NK-92 (cell line): ENCODE results near the gene NNT.
"Not testable (repeated sequence)": the region's sequence is repeated elsewhere in the genome, so short reads cannot be mapped to it uniquely, and the experiment has no call there.

Experiments used
- DNase-seq: peaks from one replicate; lab custom pipeline; 2025; ENCODE audit not compliant: unreplicated experiment; lab: John Stamatoyannopoulos, UW

NNT gene

GRCh38 chr5:43602461-43603343 is at the start of gene NNT:
Gene NNT, plus strand, starts transcription at chr5:43603180. Its CDS starts 6,016 bp downstream, at chr5:43609196.
- no peak for DNase-seq

- no peak for DNase-seq
These were observed 49.6 kb upstream of the NNT start for GRCh38 chr5:43553381-43553780.

GRCh38 chr5:43554497-43554896 is 48.5 kb upstream of the NNT start:
- DNase-seq: no peak

- DNase-seq: no peak
These were observed 46.9 kb upstream of the NNT start for GRCh38 chr5:43555895-43556606.

- not testable (repeated sequence) for DNase-seq
These were observed 46.4 kb upstream of the NNT start for GRCh38 chr5:43556607-43556856.

- no peak for DNase-seq
These were observed 46.0 kb upstream of the NNT start, which contains the start of gene PAIP1 for GRCh38 chr5:43556857-43557542. Gene PAIP1, minus strand, starts transcription at chr5:43557077. Its CDS starts 231 bp downstream, at chr5:43556846.

- no peak for DNase-seq
These were observed 42.9 kb upstream of the NNT start for GRCh38 chr5:43560128-43560527.

GRCh38 chr5:43561356-43561755 is 41.6 kb upstream of the NNT start:
- no peak for DNase-seq

GRCh38 chr5:43563321-43563720 is 39.7 kb upstream of the NNT start:
- DNase-seq: no peak

GRCh38 chr5:43564289-43564850 is 38.6 kb upstream of the NNT start:
- DNase-seq: no peak

GRCh38 chr5:43565043-43565442 is 37.9 kb upstream of the NNT start:
- DNase-seq: no peak

- DNase-seq: no peak
These were observed 35.0 kb upstream of the NNT start for GRCh38 chr5:43567967-43568366.

- DNase-seq: no peak
These were observed 33.7 kb upstream of the NNT start for GRCh38 chr5:43569236-43569746.

GRCh38 chr5:43570450-43571158 is 32.4 kb upstream of the NNT start:
- DNase-seq: no peak

- DNase-seq: no peak
These were observed 31.7 kb upstream of the NNT start for GRCh38 chr5:43571237-43571636.

GRCh38 chr5:43572357-43572756 is 30.6 kb upstream of the NNT start:
- DNase-seq: no peak

- DNase-seq: no peak
These were observed 29.9 kb upstream of the NNT start for GRCh38 chr5:43573058-43573457.

GRCh38 chr5:43580402-43581210 is 22.4 kb upstream of the NNT start:
- not testable (repeated sequence) for DNase-seq

GRCh38 chr5:43581398-43581797 is 21.6 kb upstream of the NNT start:
- no peak for DNase-seq
